Measurements from ENCODE around the gene ZBTB9. TPM values are rescaled to one million over a fixed set of nuclear protein-coding genes. Genes with fewer than 3 reads are reported as not detected.
A peak's percentile ranks its signal among the peaks of the same experiment; 100 is the strongest.

The ZBTB9 gene
- polyA plus RNA-seq, 2 of the 4 experiments (the other 2 are of a cell fraction) = 6.9 to 9.9 TPM

DNA sequence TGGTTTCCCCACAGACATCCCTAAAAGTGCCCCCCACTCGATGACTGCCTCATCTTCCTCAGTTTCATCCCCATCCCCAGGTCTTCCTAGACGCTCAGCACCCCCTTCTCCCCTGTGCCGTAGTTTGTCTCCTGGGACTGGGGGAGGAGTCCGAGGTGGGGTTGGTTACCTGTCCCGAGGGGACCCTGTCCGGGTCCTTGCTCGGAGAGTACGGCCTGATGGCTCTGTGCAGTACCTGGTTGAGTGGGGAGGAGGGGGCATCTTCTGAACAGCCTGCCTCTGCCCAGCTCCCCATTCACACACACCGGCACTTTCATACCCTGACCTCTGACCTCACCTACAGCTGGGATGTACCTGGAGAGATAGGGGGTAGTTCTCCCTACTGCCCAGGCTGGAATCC, 38.5 kb upstream of the ZBTB9 start (continued):
- TF ChIP-seq, protein P1, sequence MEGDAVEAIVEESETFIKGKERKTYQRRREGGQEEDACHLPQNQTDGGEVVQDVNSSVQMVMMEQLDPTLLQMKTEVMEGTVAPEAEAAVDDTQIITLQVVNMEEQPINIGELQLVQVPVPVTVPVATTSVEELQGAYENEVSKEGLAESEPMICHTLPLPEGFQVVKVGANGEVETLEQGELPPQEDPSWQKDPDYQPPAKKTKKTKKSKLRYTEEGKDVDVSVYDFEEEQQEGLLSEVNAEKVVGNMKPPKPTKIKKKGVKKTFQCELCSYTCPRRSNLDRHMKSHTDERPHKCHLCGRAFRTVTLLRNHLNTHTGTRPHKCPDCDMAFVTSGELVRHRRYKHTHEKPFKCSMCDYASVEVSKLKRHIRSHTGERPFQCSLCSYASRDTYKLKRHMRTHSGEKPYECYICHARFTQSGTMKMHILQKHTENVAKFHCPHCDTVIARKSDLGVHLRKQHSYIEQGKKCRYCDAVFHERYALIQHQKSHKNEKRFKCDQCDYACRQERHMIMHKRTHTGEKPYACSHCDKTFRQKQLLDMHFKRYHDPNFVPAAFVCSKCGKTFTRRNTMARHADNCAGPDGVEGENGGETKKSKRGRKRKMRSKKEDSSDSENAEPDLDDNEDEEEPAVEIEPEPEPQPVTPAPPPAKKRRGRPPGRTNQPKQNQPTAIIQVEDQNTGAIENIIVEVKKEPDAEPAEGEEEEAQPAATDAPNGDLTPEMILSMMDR (IDR thresholded peaks at IDR 0.05) = no peak
- no peak for TF ChIP-seq HDAC2 (IDR thresholded peaks at IDR 0.05)
- TF ChIP-seq ESRRA (IDR thresholded peaks at IDR 0.05; ENCODE audit: borderline replicate concordance, low read length) = no peak

DNA sequence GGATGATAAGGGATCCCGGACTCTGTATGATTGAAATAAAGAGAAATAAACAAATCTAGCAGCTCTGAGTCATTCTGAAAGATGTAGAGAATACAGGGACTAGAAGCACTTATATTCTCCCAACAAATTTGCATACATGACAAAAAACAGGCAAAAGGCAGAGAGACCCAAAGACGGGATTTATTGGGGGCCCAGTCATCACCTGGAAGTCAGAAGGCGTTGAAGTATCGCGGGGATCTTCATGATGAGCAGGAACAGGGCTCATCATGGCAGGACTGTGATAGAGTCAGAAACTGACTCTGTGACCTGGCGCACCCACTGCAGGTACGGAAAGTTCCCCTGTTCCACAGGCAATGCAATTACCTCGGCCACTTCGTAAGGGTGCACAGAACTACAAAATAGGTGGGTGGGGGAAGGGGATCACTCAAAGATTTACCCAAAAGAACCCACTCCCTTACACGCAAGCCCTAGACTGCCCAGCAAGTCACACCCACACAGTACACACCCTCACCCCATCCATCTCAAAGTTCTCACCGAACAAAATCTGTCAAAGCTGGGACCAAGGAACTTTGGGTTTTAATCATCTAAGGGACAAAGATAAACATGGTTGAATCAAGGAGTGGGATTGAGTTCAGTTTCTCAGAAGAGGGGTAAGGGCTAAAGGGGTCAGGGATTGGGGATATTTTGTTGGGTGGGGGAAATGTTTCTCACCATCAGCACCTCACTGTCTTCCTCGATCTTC, 37.8 kb upstream of the ZBTB9 start:
- peak overlapping the region; percentile 93 for H3K4me2 ChIP-seq
- ChIA-PET CTCF (interaction anchor here (1.1 to 2.3 kb wide), 2 partner anchors 9 to 22 kb away, joined by 3 to 11 read pairs; no protein-coding TSS in a partner anchor), POLR2A (interaction anchor here (0.6 kb wide), 1 partner anchor 139 kb away, joined by 3 read pairs; no protein-coding TSS in a partner anchor)
- FAIRE-seq (no peak), ATAC-seq (no peak), DNase-seq (ENCODE audit: low read depth in 1 of 2, low spot score in 1 of 2) (no peak)
- H3K4me1 ChIP-seq = peaks cover 41% of the 10 kb centered on the region
- TF ChIP-seq CBX2 (IDR thresholded peaks at IDR 0.05; ENCODE audit: borderline replicate concordance, low read depth) (no peak), MAFK (IDR thresholded peaks at IDR 0.05; ENCODE audit: partially characterized antibody) (peak; percentile 57), EHF (CRISPR knock-in tag; IDR thresholded peaks at IDR 0.05) (no peak)
- no peaks in the 10 kb centered on the region for H3K9me3 ChIP-seq
- H3K27ac ChIP-seq = peak overlapping the region; percentile 86 to 95
- peak overlapping the region; percentile 63 for H3K4me3 ChIP-seq
- 70% methylated on average over 12 of the region's 12 CpGs for WGBS (ENCODE audit: missing lambda C conversion rate)

DNA sequence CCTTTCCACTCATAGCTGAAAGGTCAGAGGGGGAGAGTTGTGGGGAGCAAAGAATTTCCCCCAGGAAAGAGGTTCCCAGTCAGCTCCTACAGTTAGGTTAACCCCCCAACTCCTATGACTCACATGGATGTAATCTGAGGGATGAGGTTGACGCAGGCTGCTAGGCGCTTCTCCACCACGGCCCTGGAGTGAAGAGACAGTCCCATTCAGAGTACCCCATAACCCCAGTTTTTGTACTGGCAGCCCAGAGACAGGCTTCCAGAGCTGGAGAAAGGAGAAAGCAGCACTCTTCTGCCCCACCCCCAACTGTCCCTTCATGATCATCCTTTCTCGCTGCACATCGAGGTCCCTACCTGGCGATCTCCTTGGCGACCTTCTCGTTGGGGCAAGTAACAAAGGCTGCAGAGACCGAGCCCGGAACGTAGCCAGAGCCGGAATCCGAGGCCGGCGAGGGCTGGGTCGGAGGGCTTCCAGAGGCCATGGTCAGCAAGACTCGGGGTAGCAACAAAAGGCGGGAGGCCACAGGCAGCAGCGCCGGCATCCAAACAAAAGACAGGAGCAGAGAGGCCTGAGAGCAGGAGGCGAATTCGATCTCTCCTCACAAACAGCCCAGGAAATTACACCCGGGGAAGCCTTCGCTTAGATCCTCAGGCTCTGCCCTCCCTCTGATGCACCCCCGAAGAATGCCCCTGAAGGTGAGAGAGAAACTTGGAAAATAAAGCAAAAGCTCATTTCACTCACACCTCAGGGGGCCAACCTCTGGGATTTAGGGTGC, 37.1 kb upstream of the ZBTB9 start:
- FAIRE-seq (no peak), ATAC-seq (peak in 1 of 2 experiments; percentile 43; a peak in 3 of 6 replicates), DNase-seq (ENCODE audit: low read depth in 1 of 2, low spot score in 1 of 2) (peak; percentile 30 to 38)
- CTCF ChIA-PET = interaction anchor here (1.1 to 2.3 kb wide), 3 partner anchors 8 to 22 kb away, joined by 3 to 11 read pairs (median 3); no protein-coding TSS in a partner anchor
- peak overlapping the region; percentile 63 for H3K4me3 ChIP-seq
- H3K4me1 ChIP-seq = peaks cover 37% of the 10 kb centered on the region
- 1% methylated on average over 11 of the region's 25 CpGs for WGBS (ENCODE audit: missing lambda C conversion rate)
- peak overlapping the region; percentile 93 for H3K4me2 ChIP-seq
- H3K9me3 ChIP-seq = no peaks in the 10 kb centered on the region
- POLR2A ChIA-PET = no interaction called here
- peak overlapping the region; percentile 86 to 95 for H3K27ac ChIP-seq
- TF ChIP-seq PHF8 (IDR thresholded peaks at IDR 0.05; ENCODE audit: borderline replicate concordance, low read depth) = 0 out of 2 replicates have a peak, but pooled peaks have one; percentile 49
- no peak for TF ChIP-seq HDAC2 (IDR thresholded peaks at IDR 0.05)
- TF ChIP-seq RCOR1 (IDR thresholded peaks at IDR 0.05; ENCODE audit: low read depth, low read length) = no peak
- no peak for TF ChIP-seq FOSL2 (IDR thresholded peaks at IDR 0.05)
- TF ChIP-seq FOSL2 (CRISPR knock-in tag; IDR thresholded peaks at IDR 0.05) = peak; percentile 53

DNA sequence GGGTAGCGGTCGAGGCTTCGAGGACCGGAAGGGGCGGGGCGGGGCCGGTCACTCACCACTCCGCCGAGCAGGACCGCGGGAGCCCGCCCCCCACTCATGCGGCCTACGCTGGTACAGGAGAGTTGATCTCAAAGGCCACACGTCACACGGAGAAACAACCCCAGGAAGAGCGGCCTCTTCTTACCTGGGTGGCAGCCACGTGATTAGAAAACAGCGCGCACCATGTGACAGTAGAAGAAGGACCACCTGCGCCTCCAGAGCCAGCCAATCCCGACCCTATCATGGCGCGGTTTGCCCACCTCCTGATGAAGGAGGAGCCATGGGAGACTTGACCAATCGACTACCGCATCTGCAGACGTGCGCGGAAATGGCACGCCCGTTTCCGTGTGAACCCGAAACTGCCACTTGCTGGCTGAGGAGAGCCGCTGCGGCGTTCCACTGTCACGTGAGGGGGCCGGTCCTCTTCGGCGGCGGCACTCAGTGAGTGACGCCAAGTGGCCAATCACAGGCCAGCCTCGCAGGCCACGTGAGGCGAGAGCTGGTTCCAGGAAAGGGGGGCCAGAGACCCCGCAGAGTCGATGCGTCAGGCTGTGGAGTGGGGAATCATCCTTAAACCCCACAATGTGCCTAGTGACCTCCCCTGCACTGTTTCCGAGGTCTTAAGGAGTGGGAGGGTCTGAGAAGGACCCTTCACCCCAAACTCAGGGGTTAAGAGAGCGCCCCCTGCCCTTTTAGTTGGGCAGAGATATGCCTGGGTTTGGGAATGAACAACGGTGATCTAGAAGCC, 36.3 kb upstream of the ZBTB9 start, which contains the start of gene CUTA:
TSS of gene CUTA (minus strand) at position 205 of the 787 bp plus-strand sequence. CDS start at position 98, 107 bp downstream.
- DNase-seq (ENCODE audit: low read depth in 1 of 2, low spot score in 1 of 2) (peak; percentile 93 to 99), FAIRE-seq (peak; percentile 39), ATAC-seq (peak; percentile 89 to 95)
- peaks cover 37% of the 10 kb centered on the region for H3K4me1 ChIP-seq
- no peaks in the 10 kb centered on the region for H3K9me3 ChIP-seq
- H3K4me3 ChIP-seq = peak within 1 kb of the TSS; percentile 63
- under 1% methylated on average over 31 of the region's 51 CpGs for WGBS (ENCODE audit: missing lambda C conversion rate)
- ChIA-PET POLR2A (interaction anchor here (0.5 to 0.7 kb wide), 3 partner anchors 9 to 163 kb away, joined by 3 to 5 read pairs (median 3); partner anchors contain the start of gene ZBTB9), CTCF (interaction anchor here (0.6 to 2.3 kb wide), 7 partner anchors 7 to 172 kb away, joined by 3 to 11 read pairs (median 3); no protein-coding TSS in a partner anchor)
- H3K4me2 ChIP-seq = peak within 1 kb of the TSS; percentile 93
- H3K27ac ChIP-seq = peak within 1 kb of the TSS; percentile 86 to 95
- TF ChIP-seq ZFP36 (IDR thresholded peaks at IDR 0.05; ENCODE audit: borderline replicate concordance, partially characterized antibody) (no peak), BHLHE40 (IDR thresholded peaks at IDR 0.05; ENCODE audit: low read depth, low read length) (peak; percentile 93), POLR2AphosphoS2 (conservative IDR thresholded peaks at IDR 0.05; ENCODE audit: low read length) (no peak), POLR2A (IDR thresholded peaks at IDR 0.05; ENCODE audit: low read length) (peak; percentile 51), EHMT2 (IDR thresholded peaks at IDR 0.05; ENCODE audit: low read depth) (no peak), MAFK (IDR thresholded peaks at IDR 0.05; ENCODE audit: partially characterized antibody) (peak; percentile 43), JUN (IDR thresholded peaks at IDR 0.05) (peak; percentile 27 to 30; a peak in 1 of 5 replicates)
- TF ChIP-seq, protein P1 (IDR thresholded peaks at IDR 0.05) = peak; percentile 47
- TF ChIP-seq, protein P2, sequence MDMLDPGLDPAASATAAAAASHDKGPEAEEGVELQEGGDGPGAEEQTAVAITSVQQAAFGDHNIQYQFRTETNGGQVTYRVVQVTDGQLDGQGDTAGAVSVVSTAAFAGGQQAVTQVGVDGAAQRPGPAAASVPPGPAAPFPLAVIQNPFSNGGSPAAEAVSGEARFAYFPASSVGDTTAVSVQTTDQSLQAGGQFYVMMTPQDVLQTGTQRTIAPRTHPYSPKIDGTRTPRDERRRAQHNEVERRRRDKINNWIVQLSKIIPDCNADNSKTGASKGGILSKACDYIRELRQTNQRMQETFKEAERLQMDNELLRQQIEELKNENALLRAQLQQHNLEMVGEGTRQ (IDR thresholded peaks at IDR 0.05) = peak; percentile 99

All from A549 (cell line).